Immature natural killer cell (primary cell): ENCODE data around the gene CBS. TPM values are rescaled to one million over a fixed set of nuclear protein-coding genes. Genes with fewer than 3 reads are reported as not detected.

ENCODE experiments used
- DNase-seq, 3 donors: peaks; one replicate each; pipeline ENCODE4 v3.0.0; 2022; ENCODE audit warnings: mixed read lengths in 1 of 3
- H3K27ac Mint-ChIP-seq, 6 donors: one replicate each; pipeline ENCODE4 v1.8.0; 2020; ENCODE audit warnings: mixed read lengths in 6 of 6, mild to moderate bottlenecking in 5 of 6, inconsistent platforms in 4 of 6, moderate library complexity in 3 of 6
- H3K27me3 Mint-ChIP-seq, 3 donors: one replicate each; pipeline ENCODE4 v1.8.0; 2020 to 2021; ENCODE audit warnings: low read depth in 3 of 3, mild to moderate bottlenecking in 3 of 3, mixed read lengths in 3 of 3, moderate library complexity in 3 of 3, inconsistent platforms in 1 of 3
- H3K36me3 Mint-ChIP-seq, 3 donors: one replicate each; pipeline ENCODE4 v1.8.0; 2020; ENCODE audit warnings: mixed read lengths in 3 of 3, inconsistent platforms in 2 of 3, mild to moderate bottlenecking in 2 of 3
- H3K4me1 Mint-ChIP-seq, 2 donors: one replicate each; pipeline ENCODE4 v1.8.0; 2020; ENCODE audit warnings: inconsistent platforms in 2 of 2, mild to moderate bottlenecking in 2 of 2, mixed read lengths in 2 of 2, moderate library complexity in 1 of 2
- H3K4me3 Mint-ChIP-seq, 5 donors: one replicate each; pipeline ENCODE4 v1.8.0; 2020; ENCODE audit warnings: mild to moderate bottlenecking in 5 of 5, mixed read lengths in 5 of 5, inconsistent platforms in 3 of 5, moderate library complexity in 3 of 5
- H3K9me3 Mint-ChIP-seq, 6 donors: one replicate each; pipeline ENCODE4 v1.8.0; 2020; ENCODE audit warnings: mild to moderate bottlenecking in 6 of 6, mixed read lengths in 6 of 6, inconsistent platforms in 4 of 6, moderate library complexity in 3 of 6
- polyA plus RNA-seq, 3 donors: library from polyadenylated mRNA; unstranded; fragments of 300-500 nt; fragmentation: Illumina TruSeq; gene quantifications; one replicate each; pipeline ENCODE4 v1.2.3, GENCODE V29; 2021

The CBS gene
- polyA plus RNA-seq, 3 donors from 2014 or later = not detected

DNA sequence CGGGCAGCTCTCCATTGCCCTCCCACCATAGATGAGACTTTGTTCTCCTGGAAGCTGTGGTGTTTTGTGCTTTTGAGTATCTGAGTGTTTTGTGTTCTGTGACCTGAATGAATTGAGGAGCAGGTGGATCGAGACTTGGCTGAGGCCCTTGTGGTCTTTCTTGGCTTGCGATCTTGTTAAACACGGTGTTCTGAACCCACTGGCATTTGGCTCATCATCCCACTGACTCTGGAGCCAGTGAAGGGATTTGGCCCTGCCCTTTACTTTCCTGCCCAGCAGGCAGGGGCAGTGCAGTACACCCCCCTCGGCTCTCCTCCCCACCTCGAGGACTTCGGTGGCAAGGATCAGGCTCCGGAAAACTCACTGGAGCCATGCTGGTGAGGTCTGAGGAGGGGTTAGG, 70.7 kb downstream of the CBS start:
- DNase-seq = no peak
- Mint-ChIP-seq H3K9me3 (peaks cover 0 to 5% (median 4%) of the 10 kb centered on the region in 6 donors), H3K4me1 (peaks cover 0 to 6% of the 10 kb centered on the region in 2 donors), H3K36me3 (peaks cover 14 to 36% (median 16%) of the 10 kb centered on the region in 3 donors), H3K4me3 (no peak overlapping the region), H3K27ac (peak overlapping the region in 2 of 6 donors; percentile 9 to 46), H3K27me3 (peaks cover 0 to 2% (median 2%) of the 10 kb centered on the region in 3 donors)

Other genes starting within 250 kb of the CBS start
- gene WDR4, start 196.3 kb downstream of the CBS start, polyA plus RNA-seq = 10 to 100 TPM in 1 of 3 donors, 1 to 10 TPM in 2; 4.2 to 17.5 (median 5.1) TPM
- 10 to 100 TPM in 1 of 3 donors, 1 to 10 TPM in 2; 7.1 to 22.1 (median 9.5) TPM for gene NDUFV3, start 182.5 kb downstream of the CBS start, polyA plus RNA-seq
- gene ERVH48-1, start 150.2 kb downstream of the CBS start, polyA plus RNA-seq = not detected
- 10 to 100 TPM; 11.0 to 25.3 (median 14.8) TPM for gene PKNOX1, start 101.3 kb downstream of the CBS start, polyA plus RNA-seq
- 100 to 1,000 TPM in 1 of 3 donors, 10 to 100 TPM in 2; 55.1 to 107 (median 77.6) TPM for gene U2AF1, start 31.7 kb upstream of the CBS start, polyA plus RNA-seq
- gene CRYAA, start 93.2 kb upstream of the CBS start, polyA plus RNA-seq = not detected